A673 (cell line): Measurements from ENCODE around the gene UCK2. TPM values are rescaled to one million over a fixed set of nuclear protein-coding genes. Genes with fewer than 3 reads are reported as not detected.

Experiments used
- BruUV-seq: library from RNA; stranded (reverse); fragments of 400-500 nt; replicated peaks from 2 replicates; lab custom pipeline; 2021; lab: Mats Ljungman, UMichigan
- CTCF ChIA-PET: fragments of 300-600 bp; sonication (Branson Sonifier 250); formaldehyde crosslinking; loops from one replicate; lab custom pipeline; 2022; ENCODE audit warnings: antibody characterized with exemption; lab: Charles Lee
- POLR2A ChIA-PET: fragments of 300-600 bp; sonication (Branson Sonifier 250); formaldehyde crosslinking; loops from one replicate; lab custom pipeline; 2022; ENCODE audit warnings: antibody characterized with exemption; ENCODE audit not compliant: low non-redundant PET; lab: Charles Lee
- DNase-seq: peaks from one replicate; pipeline ENCODE4 v3.0.0-alpha.2; 2015; ENCODE audit warnings: low spot score
- H3K27ac ChIP-seq: fragments of 200-600 bp; sonication (generic); 2 replicates; pipeline ENCODE4 v1.5.1; 2016; ENCODE audit warnings: mixed run types, low read depth, mild to moderate bottlenecking, mixed read lengths, antibody characterized with exemption, low read length; ENCODE audit not compliant: poor library complexity, severe bottlenecking
- H3K27me3 ChIP-seq: fragments of 200-600 bp; sonication (generic); replicated peaks from 2 replicates; pipeline ENCODE4 v1.6.1; 2017; ENCODE audit warnings: mixed run types, low read depth, mild to moderate bottlenecking, mixed read lengths, antibody characterized with exemption, low read length; ENCODE audit not compliant: insufficient read depth, poor library complexity
- H3K36me3 ChIP-seq: fragments of 200-600 bp; sonication (generic); 2 replicates; pipeline ENCODE4 v1.6.1; 2016; ENCODE audit warnings: mixed run types, mild to moderate bottlenecking, mixed read lengths, antibody characterized with exemption, low read length; ENCODE audit not compliant: insufficient read depth, poor library complexity, severe bottlenecking
- H3K4me1 ChIP-seq: fragments of 200-600 bp; sonication (generic); 2 replicates; pipeline ENCODE4 v1.6.1; 2017; ENCODE audit warnings: mixed run types, mild to moderate bottlenecking, mixed read lengths, antibody characterized with exemption, low read length; ENCODE audit not compliant: insufficient read depth, poor library complexity, severe bottlenecking
- H3K4me3 ChIP-seq: fragments of 200-600 bp; sonication (generic); 2 replicates; pipeline ENCODE4 v1.5.1; 2016; ENCODE audit warnings: low read depth, mixed run types, mild to moderate bottlenecking, mixed read lengths, low read length; ENCODE audit not compliant: poor library complexity, severe bottlenecking
- H3K9me3 ChIP-seq: fragments of 200-600 bp; sonication (generic); 2 replicates; pipeline ENCODE4 v1.6.1; 2016; ENCODE audit warnings: mixed run types, low read depth, mild to moderate bottlenecking, mixed read lengths, antibody characterized with exemption, low read length; ENCODE audit not compliant: poor library complexity, severe bottlenecking
- EZH2 ChIP-seq: fragments of 200-600 bp; sonication (generic); IDR thresholded peaks from 2 replicates; pipeline ENCODE4 v1.6.1; 2017; ENCODE audit warnings: borderline replicate concordance, low read depth, mild to moderate bottlenecking, mixed read lengths, antibody characterized with exemption, low read length; ENCODE audit not compliant: poor library complexity, severe bottlenecking
- intact Hi-C: fragments of 100-400 bp; cut with micrococcal nuclease; formaldehyde crosslinking; loops from one replicate; pipeline ENCODE4 v1.10.0; 2022; ENCODE audit not compliant: unreplicated experiment
- total RNA-seq: library from RNA; stranded (reverse); gene quantifications from 2 replicates; pipeline ENCODE4 v1.2.3, GENCODE V29; 2021
- TF ChIP-seq, protein P1 (sequence below): fragments of 300-800, 200-600 bp; sonication (generic); conservative IDR thresholded peaks from 2 replicates; pipeline ENCODE4 v1.5.1; 2017; ENCODE audit warnings: low read depth, mild to moderate bottlenecking, antibody characterized with exemption, low read length, moderate library complexity, mixed read lengths

The UCK2 gene
- total RNA-seq, 1 experiment from 2014 or later, result 78.7 TPM

DNA sequence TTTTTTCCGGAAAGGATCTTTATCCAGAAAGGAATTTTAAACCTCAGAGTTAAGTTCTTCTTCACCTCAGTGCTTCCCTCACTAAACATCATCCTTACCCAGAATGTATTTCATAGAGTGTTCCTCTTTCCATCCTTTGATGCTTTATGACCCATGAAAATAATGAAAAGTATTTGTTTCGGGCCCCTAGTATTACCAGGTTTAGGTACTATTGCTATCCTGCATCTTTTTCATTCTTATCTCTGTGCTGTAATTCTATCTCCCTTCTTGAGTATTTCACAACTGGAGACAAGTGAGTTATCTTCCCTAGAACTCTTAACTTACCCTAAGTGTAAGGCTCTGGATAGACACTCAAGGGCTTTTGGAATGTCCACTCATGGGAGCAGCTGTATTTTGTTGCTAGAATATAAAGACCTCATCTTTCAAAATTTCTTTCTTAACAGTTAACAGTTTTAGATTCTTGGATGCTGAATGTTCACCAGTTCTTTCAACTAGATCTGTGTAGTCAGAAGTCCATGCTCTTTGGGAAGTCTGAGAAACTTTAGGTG is 26.2 kb downstream of the UCK2 start:
- H3K27ac ChIP-seq, result no peak overlapping the region
- CTCF ChIA-PET, result no interaction called here

DNA sequence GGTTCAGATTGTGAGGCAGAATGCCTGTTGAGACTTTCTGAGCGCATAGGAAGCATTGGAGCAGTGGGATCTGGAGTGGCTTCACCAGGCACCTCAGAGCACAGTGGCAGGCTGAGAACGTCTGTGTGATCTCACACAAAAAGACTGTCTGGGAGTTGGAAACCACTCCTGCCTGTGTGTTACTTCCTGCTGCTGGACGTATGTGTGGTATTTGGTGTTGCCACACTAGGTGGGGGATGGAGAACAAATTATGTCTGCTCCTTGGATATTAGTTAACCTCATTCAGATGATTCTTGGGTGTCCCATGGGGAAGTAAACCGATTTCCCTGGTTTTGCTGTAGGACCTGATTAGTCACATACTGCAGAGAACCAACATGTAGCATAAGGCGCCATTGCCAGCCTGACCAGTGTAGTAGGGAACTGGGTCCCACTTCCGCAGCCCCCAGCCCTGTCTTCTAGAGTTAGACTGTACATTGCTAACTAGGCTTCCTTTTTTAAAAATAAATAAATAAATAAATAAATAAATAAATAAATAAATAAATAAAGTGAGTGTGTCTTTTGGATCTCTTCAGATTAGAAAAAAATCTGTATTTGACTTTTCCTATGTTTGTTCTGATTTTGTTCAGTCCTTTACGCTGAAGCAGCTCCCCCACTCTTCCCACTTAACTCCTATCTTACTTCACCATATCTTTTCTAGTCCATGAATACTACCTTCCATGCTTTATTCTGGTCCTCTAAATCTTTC is 26.9 kb downstream of the UCK2 start:
- Histone ChIP-seq H3K36me3 (no peaks in the 10 kb centered on the region), H3K9me3 (no peaks in the 10 kb centered on the region), H3K27me3 (no peaks in the 10 kb centered on the region), H3K4me1 (peaks cover 23% of the 10 kb centered on the region), H3K27ac (no peak overlapping the region), H3K4me3 (no peak overlapping the region)
- no peak for TF ChIP-seq EZH2
- TF ChIP-seq, protein P1, sequence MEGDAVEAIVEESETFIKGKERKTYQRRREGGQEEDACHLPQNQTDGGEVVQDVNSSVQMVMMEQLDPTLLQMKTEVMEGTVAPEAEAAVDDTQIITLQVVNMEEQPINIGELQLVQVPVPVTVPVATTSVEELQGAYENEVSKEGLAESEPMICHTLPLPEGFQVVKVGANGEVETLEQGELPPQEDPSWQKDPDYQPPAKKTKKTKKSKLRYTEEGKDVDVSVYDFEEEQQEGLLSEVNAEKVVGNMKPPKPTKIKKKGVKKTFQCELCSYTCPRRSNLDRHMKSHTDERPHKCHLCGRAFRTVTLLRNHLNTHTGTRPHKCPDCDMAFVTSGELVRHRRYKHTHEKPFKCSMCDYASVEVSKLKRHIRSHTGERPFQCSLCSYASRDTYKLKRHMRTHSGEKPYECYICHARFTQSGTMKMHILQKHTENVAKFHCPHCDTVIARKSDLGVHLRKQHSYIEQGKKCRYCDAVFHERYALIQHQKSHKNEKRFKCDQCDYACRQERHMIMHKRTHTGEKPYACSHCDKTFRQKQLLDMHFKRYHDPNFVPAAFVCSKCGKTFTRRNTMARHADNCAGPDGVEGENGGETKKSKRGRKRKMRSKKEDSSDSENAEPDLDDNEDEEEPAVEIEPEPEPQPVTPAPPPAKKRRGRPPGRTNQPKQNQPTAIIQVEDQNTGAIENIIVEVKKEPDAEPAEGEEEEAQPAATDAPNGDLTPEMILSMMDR, result no peak
- ChIA-PET CTCF (no interaction called here), POLR2A (no interaction called here)
- peak; percentile 53 for DNase-seq
- BruUV-seq, result no TSS peak
- intact Hi-C loops, result no loop called here

More for the DNA sequence above, 26.2 kb downstream of the UCK2 start:
- POLR2A ChIA-PET, result no interaction called here
- no peak for DNase-seq
- TF ChIP-seq, protein P1, result no peak
- no peak for TF ChIP-seq EZH2
- peaks cover 23% of the 10 kb centered on the region for H3K4me1 ChIP-seq
- H3K9me3 ChIP-seq, result no peaks in the 10 kb centered on the region
- no TSS peak for BruUV-seq
- no peaks in the 10 kb centered on the region for H3K36me3 ChIP-seq
- no peak overlapping the region for H3K4me3 ChIP-seq
- intact Hi-C loops, result no loop called here
- H3K27me3 ChIP-seq, result no peaks in the 10 kb centered on the region

DNA sequence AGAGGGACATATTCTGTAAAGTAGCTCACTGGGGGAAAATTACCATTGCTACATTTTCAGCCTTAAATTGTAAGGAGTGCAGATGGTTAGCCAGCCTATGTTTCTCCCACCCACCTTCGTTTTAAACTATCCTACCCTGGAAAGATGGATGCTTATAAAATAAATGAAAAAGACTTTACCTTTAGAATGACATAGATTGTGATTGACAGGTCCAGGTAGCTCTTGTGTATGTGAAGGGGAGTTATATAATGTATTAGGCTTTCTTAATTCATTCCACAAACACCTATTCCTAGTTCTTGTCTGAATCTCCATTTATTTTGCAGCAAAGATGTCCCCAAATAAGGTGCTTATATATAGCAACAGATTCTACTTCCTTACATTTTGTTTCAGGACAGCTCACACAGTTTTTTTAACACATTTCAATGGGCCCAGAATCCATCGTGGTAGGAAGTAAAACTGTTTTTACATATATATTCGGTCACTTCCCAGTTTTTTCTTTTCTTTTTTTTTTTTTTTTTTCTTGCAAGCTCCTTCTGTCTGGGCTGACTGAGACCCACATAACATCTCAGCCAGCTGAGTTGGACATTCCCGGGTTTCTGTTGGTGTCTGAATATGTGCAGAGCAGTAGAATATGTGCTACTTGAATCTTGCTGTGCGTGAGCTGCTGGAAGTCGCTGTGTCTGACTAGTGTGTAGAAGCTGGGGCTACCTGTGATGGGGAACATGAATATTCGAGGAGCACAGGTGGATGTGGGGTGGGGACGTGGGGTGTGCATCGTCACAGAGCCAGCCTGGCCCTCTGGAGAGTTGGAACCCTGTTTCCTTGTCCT is 27.8 kb downstream of the UCK2 start:
- no peaks in the 10 kb centered on the region for H3K27me3 ChIP-seq
- ChIA-PET CTCF (interaction anchor here (0.7 kb wide), 1 partner anchor 16 kb away, joined by 9 read pairs; no protein-coding TSS in a partner anchor), POLR2A (no interaction called here)
- no peak overlapping the region for H3K4me3 ChIP-seq
- no peaks in the 10 kb centered on the region for H3K36me3 ChIP-seq
- intact Hi-C loops, result no loop called here
- peaks cover 23% of the 10 kb centered on the region for H3K4me1 ChIP-seq
- no peak overlapping the region for H3K27ac ChIP-seq
- no peaks in the 10 kb centered on the region for H3K9me3 ChIP-seq
- BruUV-seq, result no TSS peak
- no peak for DNase-seq
- TF ChIP-seq, protein P1, result no peak
- no peak for TF ChIP-seq EZH2
